HG02938 (cell line): Measurements from ENCODE around the gene TEX2.

ENCODE experiments used
- ATAC-seq: cut with Tn5 transposase; IDR thresholded peaks from one replicate; pipeline ENCODE4 v1.9.1; 2021; ENCODE audit warnings: mild to moderate bottlenecking, moderate library complexity; ENCODE audit not compliant: unreplicated experiment

The TEX2 gene

GRCh38 chr17:64147110-64148016 lies 115.7 kb downstream of the TEX2 start:
- no peak for ATAC-seq

GRCh38 chr17:64146418-64147109 lies 116.5 kb downstream of the TEX2 start:
- ATAC-seq, result peak; percentile 2

DNA sequence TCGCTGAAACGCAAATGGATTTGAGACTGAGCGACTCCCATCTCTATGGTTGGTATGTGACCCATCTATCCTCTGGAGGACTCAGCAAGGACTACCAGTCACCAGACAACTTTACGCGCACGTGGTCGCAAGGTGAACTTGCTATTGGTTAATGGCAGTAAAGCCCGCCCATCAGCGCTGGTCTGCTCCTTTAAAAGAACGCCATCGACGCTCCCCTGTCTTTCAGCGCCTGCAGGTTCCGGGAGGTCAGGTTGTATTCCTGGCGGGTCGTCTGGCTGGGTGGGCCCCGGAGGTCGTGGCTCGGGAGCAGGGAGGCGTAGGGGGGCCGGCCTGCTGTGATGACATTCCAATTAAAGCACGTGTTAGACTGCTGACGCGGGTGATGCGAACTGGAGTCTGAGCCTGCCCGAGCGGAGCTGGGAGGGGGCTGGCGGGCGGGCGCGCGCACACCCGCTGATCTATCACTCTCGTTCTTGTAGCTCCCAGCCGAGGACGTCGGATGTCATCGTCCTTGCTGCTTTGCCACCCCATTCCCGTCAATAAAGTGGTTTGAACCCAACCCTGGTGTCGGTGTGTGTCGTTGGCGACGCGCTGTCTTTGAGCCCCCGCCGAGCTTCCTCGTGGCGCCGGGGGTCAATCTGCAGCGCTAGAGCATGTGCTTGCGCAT lies 117.2 kb downstream of the TEX2 start:
- ATAC-seq, result peak; percentile 94

GRCh38 chr17:64145375-64145750 lies 117.7 kb downstream of the TEX2 start:
- no peak for ATAC-seq

DNA sequence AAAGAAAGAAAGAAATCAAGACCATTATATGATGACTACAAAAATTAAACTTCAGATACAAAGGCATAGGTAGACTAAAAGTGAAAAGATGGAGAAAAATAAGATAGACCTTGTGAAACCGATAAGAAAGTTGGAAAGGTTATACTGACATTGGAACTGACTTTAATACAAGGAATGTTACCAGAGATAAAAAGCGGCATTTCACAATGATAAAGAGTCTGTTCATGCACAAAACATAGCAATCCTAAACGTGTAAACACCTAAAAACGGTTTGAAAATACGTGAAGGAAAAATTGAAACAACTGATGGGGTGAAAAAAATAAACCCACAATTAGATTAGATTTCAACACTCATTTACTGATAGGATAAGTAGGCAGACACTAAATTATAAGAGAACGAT lies 123.5 kb downstream of the TEX2 start:
- ATAC-seq, result no peak

DNA sequence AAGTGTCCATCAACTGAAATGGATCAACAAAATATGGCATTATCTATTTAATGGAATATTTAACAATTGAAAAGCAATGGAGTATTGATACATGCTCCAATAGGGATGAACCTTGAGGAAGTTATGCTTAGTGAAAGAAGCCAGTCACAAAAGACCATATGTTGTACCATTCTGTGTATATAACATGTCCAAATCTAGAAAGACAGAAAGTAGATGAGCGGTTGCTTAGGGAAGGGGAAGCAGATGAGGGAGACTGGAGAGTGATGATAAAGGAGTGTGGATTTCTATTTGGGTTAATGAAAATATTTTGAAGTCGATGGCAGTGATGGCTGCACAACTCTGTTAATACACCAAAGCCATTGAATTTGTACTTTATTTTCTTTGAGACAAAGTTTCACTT lies 124.6 kb downstream of the TEX2 start:
- ATAC-seq, result no peak

DNA sequence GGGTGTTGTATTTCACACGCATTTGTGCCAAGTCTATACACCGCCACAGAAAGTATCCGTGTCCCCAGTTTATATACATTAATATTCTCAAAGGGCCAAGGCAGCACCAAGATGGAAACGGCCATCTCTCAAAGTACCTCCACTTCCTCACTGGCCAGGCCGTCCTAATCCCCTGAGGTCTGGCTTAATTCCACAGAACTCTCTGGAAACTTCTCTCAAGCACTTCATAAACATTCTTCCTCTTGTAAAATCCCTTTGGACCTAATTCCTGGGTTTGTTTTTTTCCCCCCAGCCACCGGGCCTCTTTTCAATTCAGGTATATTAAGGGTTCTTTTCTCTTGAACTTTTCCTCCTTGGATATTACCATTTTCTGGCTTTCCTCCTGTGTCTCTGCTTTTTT lies 128.1 kb downstream of the TEX2 start:
- no peak for ATAC-seq

DNA sequence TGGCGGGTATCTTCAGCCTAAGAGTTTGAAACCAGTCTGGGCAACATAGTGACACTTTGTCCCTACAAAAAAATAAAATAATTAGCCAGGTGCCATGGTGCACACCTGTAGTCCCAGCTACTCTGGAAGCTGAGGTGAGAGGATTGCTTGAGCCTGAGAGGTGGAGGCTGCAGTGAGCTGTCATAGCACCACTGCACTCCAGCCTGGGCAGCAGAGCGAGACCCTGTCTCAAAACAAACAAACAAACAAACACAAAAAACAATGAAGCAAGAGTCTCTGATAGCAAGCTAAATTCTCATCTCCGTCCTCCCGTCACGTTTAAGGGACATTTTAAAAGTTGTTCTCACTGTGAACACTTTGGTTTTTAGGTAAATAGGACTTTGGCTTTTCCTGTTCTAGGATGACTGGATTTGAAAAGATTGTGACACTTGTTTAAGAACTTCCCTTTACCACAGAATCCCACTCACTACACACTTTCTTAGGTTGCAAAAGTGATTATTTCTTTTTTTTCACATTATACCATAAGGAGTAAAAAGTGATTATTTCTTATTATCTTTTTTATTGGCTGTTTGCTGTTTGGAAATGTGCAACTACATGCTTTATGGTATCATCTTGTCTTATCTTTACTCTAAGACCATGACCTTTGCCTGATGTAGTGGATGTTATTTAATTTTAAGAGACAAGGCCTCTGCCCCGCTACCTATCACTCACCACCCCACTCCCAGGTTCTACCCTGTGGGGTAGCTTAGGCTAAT lies 128.7 kb downstream of the TEX2 start:
- no peak for ATAC-seq

GRCh38 chr17:64133546-64134215 lies 129.4 kb downstream of the TEX2 start:
- ATAC-seq, result no peak

- no peak for ATAC-seq
Observed at GRCh38 chr17:64131606-64132270, 131.3 kb downstream of the TEX2 start.

DNA sequence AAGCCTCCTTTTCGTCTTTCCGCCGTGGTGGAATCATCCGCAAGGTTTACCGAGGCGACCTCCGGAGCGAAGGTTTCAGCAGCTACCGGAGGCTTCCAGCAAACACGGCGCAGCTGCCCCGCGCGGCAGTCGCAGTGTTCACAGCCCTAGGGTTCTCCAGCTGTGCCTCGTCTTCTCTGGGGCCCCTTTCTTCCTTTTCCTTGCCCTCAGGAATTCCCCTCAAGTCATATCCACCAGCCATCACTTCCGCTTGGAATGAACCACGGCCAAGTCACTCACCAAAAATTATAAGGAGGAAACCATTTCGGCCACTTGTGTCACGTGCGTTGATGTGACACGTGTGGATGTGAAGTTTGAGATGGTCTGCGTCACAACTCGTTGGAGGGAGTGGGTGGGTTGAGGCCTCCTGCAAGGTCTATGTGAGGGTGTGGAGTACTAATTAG lies 132.5 kb downstream of the TEX2 start:
- ATAC-seq, result peak; percentile 17

- ATAC-seq, result peak; percentile 78
Observed at GRCh38 chr17:64129765-64130558, 133.1 kb downstream of the TEX2 start, which contains the start of gene ERN1. ERN1 (minus strand) TSS chr17:64130144; CDS start chr17:64130029, 115 bp downstream.

GRCh38 chr17:64129515-64129764 lies 133.6 kb downstream of the TEX2 start:
- no peak for ATAC-seq

- no peak for ATAC-seq
Observed at GRCh38 chr17:64128787-64129514, 134.1 kb downstream of the TEX2 start.

- ATAC-seq, result no peak
Observed at GRCh38 chr17:64126918-64127317, 136.1 kb downstream of the TEX2 start.

GRCh38 chr17:64125937-64126336 lies 137.1 kb downstream of the TEX2 start:
- ATAC-seq, result no peak

DNA sequence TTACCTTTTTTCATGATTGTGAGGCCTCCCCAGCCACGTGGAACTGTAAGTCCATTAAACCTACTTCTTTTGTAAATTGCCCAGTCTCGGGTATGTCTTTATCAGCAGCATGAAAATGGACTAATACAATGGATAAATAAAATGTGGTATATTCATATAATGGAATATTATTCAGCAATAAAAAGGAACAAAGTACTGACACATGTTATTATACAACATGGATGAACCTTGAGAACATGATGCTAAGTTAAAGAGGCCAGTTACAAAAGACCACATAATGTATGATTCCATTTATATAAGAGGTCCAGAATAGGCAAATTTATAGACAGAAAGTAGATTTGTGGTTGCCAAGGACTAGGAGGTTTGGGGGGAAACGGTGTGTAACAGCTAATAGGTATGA lies 138.5 kb downstream of the TEX2 start:
- ATAC-seq, result no peak

DNA sequence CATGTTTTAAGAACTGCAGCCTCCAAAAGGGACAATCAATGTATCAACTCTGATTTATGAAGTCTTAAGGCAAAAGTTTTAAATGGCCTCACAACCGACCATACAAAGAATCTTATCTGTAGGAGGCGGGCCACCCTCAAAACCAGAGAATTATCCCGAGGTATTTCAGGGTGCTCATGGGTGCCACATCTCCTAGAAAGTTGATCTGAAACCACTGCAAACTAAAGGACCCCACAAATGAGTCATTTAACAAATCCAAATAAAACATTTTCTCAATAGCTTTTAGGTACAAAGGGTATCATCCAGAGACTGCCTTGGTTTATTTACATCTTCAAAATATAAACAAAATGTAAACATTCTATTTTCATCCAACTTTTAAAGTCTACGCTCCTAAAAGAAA lies 139.9 kb downstream of the TEX2 start:
- ATAC-seq, result no peak
